K562 (cell line): ENCODE results near the gene LAPTM4A. TPM values are rescaled to one million over a fixed set of nuclear protein-coding genes. Genes with fewer than 3 reads are reported as not detected.

Experiments used
- ATF7 ChIP-seq: fragments of 450-650 bp; IDR thresholded peaks from 2 replicates; pipeline ENCODE4 v1.7.1; 2014; ENCODE audit warnings: mild to moderate bottlenecking, moderate library complexity
- C11orf30 ChIP-seq: fragments of 450-650 bp; IDR thresholded peaks from 2 replicates; pipeline ENCODE4 v1.6.1; 2016; ENCODE audit warnings: low read depth, mild to moderate bottlenecking
- CTBP1 ChIP-seq: fragments of 450-650 bp; IDR thresholded peaks from 2 replicates; pipeline ENCODE4 v1.6.1; 2016; ENCODE audit warnings: borderline replicate concordance
- FOSL1 ChIP-seq: fragments of 200-800 bp; sonication (Bioruptor generic); conservative IDR thresholded peaks from 2 replicates; pipeline ENCODE4 v1.6.1; 2016; ENCODE audit warnings: missing genetic modification characterization, missing compliant biosample characterization
- GABPB1 ChIP-seq: sonication (generic); formaldehyde crosslinking; IDR thresholded peaks from 2 replicates; pipeline ENCODE4 v1.8.0; 2022; ENCODE audit warnings: mild to moderate bottlenecking, missing genetic modification reagents
- KDM4B ChIP-seq, 2 experiments: fragments of 450-650 bp in 1 of 2; sonication (generic) in 1 of 2; IDR thresholded peaks; 2 replicates each; pipeline ENCODE4 v1.6.1; 2016 to 2017; ENCODE audit warnings: borderline replicate concordance in 2 of 2, antibody characterized with exemption in 1 of 2, low read depth in 1 of 2, mild to moderate bottlenecking in 1 of 2
- KLF10 ChIP-seq: fragments of 250-450 bp; sonication (Bioruptor Pico); IDR thresholded peaks from 2 replicates; pipeline ENCODE4 v1.6.1; 2021; ENCODE audit warnings: matching md5 sums
- MTA2 ChIP-seq: fragments of 450-650 bp; IDR thresholded peaks from 2 replicates; pipeline ENCODE4 v1.6.1; 2016; ENCODE audit warnings: low read depth
- RBFOX2 ChIP-seq: fragments of 200-400 bp; formaldehyde crosslinking; IDR thresholded peaks from 2 replicates; pipeline ENCODE4 v1.6.1; 2017; ENCODE audit warnings: low read depth, mild to moderate bottlenecking, low read length, moderate library complexity
- RCOR1 ChIP-seq, 2 experiments: IDR thresholded peaks; 2 replicates each; pipeline ENCODE4 v1.6.1; 2012; ENCODE audit warnings: low read depth in 2 of 2, low read length in 2 of 2, borderline replicate concordance in 1 of 2, improper control_type of control experiment in 1 of 2
- SMAD2 ChIP-seq: fragments of 150-350 bp; IDR thresholded peaks from 2 replicates; pipeline ENCODE4 v1.6.1; 2014; ENCODE audit warnings: low read depth, mild to moderate bottlenecking, low read length
- SOX6 ChIP-seq: fragments of 450-650 bp; IDR thresholded peaks from 2 replicates; pipeline ENCODE4 v1.6.1; 2014; ENCODE audit warnings: mild to moderate bottlenecking
- TAL1 ChIP-seq: fragments of 450-650 bp; IDR thresholded peaks from 2 replicates; pipeline ENCODE4 v1.6.1; 2016; ENCODE audit warnings: mild to moderate bottlenecking
- ZBTB7A ChIP-seq: IDR thresholded peaks from 2 replicates; pipeline ENCODE4 v1.6.1; 2011; ENCODE audit warnings: low read depth, mild to moderate bottlenecking, low read length, moderate library complexity, borderline replicate concordance; ENCODE audit not compliant: control insufficient read depth
- ZC3H4 ChIP-seq: sonication (generic); formaldehyde crosslinking; IDR thresholded peaks from 2 replicates; pipeline ENCODE4 v1.9.0; 2021; ENCODE audit warnings: missing genetic modification reagents, borderline replicate concordance
- ZNF124 ChIP-seq: sonication (generic); formaldehyde crosslinking; IDR thresholded peaks from 2 replicates; pipeline ENCODE4 v1.8.1; 2022; ENCODE audit warnings: missing genetic modification reagents
- ZNF766 ChIP-seq: fragments of 200-800 bp; sonication (Bioruptor generic); conservative IDR thresholded peaks from 2 replicates; pipeline ENCODE4 v1.6.1; 2016; ENCODE audit warnings: missing genetic modification characterization, missing compliant biosample characterization
- polyA plus RNA-seq, 8 experiments: library from polyadenylated mRNA; depleted of rRNA in 4 of 8; stranded (reverse) in 5 of 8; unstranded in 3 of 8; fragments of >200 nt; fragmentation: Nextera tagmentation in 2 of 8; fragmentation: Illumina TruSeq in 1 of 8; extraction: Ambion mirVana in 2 of 8; extraction: Trizol in 1 of 8; gene quantifications; 2 replicates each; pipeline versions ENCODE4 v1.2.1 to v1.2.3, GENCODE V29; 2011 to 2014; ENCODE audit warnings: inconsistent platforms in 1 of 8, missing spikeins in 1 of 8
- total RNA-seq, 7 experiments: library from RNA; depleted of rRNA in 6 of 7; stranded (reverse); fragments of >200 nt in 6 of 7; fragmentation: Illumina TruSeq in 2 of 7; extraction: Trizol in 2 of 7; gene quantifications; 2 replicates each; pipeline versions ENCODE4 v1.2.1 to v1.2.3, GENCODE V29; 2011 to 2021; ENCODE audit warnings: low replicate concordance in 1 of 7
- TF ChIP-seq, protein P1 (sequence below), 2 experiments: fragments of 450-650 bp; IDR thresholded peaks; 2 replicates each; pipeline ENCODE4 v1.6.1; 2016; ENCODE audit warnings: mild to moderate bottlenecking in 2 of 2, borderline replicate concordance in 1 of 2, low read depth in 1 of 2, moderate library complexity in 1 of 2
- TF ChIP-seq, protein P2 (sequence below): IDR thresholded peaks from 2 replicates; pipeline ENCODE4 v1.6.1; 2012; ENCODE audit warnings: low read depth, low read length, improper control_type of control experiment, borderline replicate concordance

Gene LAPTM4A
- total and polyA plus RNA-seq, 9 of the 15 experiments (the other 6 are each of a cell fraction or from before 2014, with no cell fraction given), result 13.4 to 157 (median 50.1) TPM

DNA sequence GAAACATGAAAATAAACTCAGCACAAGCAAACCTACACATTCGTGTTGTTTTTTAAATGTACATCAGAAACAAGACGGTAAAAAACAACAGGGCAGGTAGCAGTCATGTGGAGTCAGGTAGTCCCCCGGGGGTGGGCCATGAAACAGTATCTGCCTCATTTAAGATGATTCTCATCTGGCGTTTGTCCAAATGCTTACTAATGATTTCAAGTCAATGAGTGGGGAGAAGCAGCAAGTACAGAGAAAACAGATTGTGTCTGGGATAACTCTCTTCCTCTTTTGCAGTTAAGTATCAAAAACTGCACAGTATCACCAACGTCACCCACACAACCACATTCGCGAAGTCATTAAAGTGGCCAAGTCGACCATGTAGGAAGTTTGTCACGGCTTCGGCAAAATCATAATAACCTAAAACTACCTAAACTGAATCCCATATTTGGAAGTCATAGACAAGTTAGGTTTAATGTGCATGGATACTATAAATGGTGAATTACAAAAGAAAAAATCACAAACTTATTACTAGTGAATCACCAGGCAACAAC is 1.3 kb downstream of the LAPTM4A start (continued):
- TF ChIP-seq ZNF766 (CRISPR knock-in tag), result 0 out of 2 replicates have a peak, but pooled peaks have one; percentile 35
- TF ChIP-seq, protein P1, sequence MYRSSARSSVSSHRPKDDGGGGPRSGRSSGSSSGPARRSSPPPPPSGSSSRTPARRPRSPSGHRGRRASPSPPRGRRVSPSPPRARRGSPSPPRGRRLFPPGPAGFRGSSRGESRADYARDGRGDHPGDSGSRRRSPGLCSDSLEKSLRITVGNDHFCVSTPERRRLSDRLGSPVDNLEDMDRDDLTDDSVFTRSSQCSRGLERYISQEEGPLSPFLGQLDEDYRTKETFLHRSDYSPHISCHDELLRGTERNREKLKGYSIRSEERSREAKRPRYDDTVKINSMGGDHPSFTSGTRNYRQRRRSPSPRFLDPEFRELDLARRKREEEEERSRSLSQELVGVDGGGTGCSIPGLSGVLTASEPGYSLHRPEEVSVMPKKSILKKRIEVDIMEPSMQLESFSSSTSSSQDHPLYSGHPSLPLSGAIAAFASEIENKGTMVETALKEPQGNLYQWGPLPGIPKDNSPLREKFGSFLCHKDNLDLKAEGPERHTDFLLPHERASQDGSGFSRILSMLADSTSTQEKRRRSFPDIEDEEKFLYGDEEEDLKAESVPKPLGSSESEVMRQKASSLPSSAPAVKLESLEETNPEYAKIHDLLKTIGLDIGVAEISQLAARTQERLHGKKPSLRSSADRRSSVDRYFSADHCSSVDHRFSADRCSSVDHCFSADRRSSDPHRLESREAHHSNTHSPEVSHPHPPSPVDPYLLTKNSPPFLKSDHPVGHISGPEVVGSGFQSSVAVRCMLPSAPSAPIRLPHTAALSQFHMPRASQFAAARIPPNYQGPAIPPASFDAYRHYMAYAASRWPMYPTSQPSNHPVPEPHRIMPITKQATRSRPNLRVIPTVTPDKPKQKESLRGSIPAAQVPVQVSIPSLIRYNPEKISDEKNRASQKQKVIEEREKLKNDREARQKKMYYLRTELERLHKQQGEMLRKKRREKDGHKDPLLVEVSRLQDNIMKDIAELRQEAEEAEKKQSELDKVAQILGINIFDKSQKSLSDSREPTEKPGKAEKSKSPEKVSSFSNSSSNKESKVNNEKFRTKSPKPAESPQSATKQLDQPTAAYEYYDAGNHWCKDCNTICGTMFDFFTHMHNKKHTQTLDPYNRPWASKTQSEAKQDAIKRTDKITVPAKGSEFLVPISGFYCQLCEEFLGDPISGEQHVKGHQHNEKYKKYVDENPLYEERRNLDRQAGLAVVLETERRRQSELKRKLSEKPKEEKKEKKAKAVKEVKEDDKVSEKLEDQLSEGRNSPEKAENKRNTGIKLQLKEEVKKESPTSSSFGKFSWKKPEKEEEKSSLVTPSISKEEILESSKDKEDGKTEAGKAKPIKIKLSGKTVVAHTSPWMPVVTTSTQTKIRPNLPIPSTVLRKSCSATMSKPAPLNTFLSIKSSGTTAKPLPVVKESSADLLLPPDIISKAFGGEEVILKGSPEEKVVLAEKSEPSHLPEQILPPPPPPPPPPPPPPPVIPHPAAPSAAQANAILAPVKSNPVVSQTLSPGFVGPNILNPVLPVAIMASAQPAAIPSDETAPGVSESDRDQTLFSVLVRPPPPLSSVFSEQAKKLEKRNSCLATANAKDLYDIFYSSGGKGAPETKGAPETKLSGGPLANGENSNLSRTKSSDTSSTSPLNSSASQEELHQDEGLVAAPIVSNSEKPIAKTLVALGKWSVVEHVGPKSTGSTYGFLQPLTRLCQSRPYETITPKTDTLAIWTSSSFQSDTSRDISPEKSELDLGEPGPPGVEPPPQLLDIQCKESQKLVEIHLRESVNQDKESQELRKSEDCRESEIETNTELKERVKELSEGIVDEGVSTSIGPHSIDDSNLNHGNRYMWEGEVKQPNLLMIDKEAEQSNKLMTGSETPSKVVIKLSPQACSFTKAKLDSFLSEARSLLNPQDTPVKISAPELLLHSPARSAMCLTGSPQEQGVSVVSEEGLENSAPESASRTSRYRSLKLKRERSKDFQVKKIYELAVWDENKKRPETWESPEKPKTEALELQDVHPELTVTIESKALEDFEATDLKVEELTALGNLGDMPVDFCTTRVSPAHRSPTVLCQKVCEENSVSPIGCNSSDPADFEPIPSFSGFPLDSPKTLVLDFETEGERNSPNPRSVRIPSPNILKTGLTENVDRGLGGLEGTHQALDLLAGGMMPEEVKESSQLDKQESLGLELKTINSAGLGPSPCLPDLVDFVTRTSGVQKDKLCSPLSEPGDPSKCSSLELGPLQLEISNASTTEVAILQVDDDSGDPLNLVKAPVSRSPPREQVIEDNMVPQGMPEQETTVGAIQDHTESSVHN (IDR thresholded peaks at IDR 0.05; ENCODE audit: borderline replicate concordance in 1 of 2, low read depth in 1 of 2), result 0 out of 4 replicates have a peak, but pooled peaks of 1 of the 2 experiments have one; percentile 13
- TF ChIP-seq GABPB1, result 0 out of 2 replicates have a peak, but pooled peaks have one; percentile 5
- peak; percentile 64 for TF ChIP-seq ATF7
- TF ChIP-seq FOSL1 (tag), result peak; percentile 74
- no peak for TF ChIP-seq ZNF124 (CRISPR knock-in tag)
- TF ChIP-seq KLF10, result no peak
- peak; percentile 44; the same call in 1 of the 2 replicates for TF ChIP-seq TAL1
- TF ChIP-seq SOX6, result peak; percentile 41; the same call in 1 of the 2 replicates
- TF ChIP-seq C11orf30, result peak; percentile 66
- TF ChIP-seq, protein P2, sequence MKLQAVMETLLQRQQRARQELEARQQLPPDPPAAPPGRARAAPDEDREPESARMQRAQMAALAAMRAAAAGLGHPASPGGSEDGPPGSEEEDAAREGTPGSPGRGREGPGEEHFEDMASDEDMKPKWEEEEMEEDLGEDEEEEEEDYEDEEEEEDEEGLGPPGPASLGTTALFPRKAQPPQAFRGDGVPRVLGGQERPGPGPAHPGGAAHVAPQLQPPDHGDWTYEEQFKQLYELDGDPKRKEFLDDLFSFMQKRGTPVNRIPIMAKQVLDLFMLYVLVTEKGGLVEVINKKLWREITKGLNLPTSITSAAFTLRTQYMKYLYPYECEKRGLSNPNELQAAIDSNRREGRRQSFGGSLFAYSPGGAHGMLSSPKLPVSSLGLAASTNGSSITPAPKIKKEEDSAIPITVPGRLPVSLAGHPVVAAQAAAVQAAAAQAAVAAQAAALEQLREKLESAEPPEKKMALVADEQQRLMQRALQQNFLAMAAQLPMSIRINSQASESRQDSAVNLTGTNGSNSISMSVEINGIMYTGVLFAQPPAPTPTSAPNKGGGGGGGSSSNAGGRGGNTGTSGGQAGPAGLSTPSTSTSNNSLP, result peak; percentile 66; the same call in 1 of the 2 replicates
- peak; percentile 49; the same call in 1 of the 2 replicates for TF ChIP-seq CTBP1
- peak; percentile 38; the same call in 1 of the 2 replicates for TF ChIP-seq RBFOX2
- no peak for TF ChIP-seq ZBTB7A
- TF ChIP-seq KDM4B (IDR thresholded peaks at IDR 0.05; ENCODE audit: borderline replicate concordance in 2 of 2, low read depth in 1 of 2), result no peak
- TF ChIP-seq ZC3H4, result no peak
- no peak for TF ChIP-seq SMAD2
- peak in 1 of 2 experiments; percentile 57; a peak in 2 of 4 replicates for TF ChIP-seq RCOR1 (IDR thresholded peaks at IDR 0.05; ENCODE audit: borderline replicate concordance in 1 of 2, low read depth in 2 of 2, low read length in 2 of 2)
- TF ChIP-seq MTA2, result peak; percentile 22; the same call in 1 of the 2 replicates
